GM19099 (cell line): ENCODE data around the gene LPIN1.
A peak's percentile ranks its signal among the peaks of the same experiment; 100 is the strongest.

Source experiments
- POLR2A ChIP-seq: IDR thresholded peaks from 3 replicates; pipeline ENCODE4 v1.6.1; 2011; ENCODE audit warnings: low read depth; ENCODE audit not compliant: insufficient read length; ENCODE audit errors: extremely low read depth

LPIN1 gene, protein sequence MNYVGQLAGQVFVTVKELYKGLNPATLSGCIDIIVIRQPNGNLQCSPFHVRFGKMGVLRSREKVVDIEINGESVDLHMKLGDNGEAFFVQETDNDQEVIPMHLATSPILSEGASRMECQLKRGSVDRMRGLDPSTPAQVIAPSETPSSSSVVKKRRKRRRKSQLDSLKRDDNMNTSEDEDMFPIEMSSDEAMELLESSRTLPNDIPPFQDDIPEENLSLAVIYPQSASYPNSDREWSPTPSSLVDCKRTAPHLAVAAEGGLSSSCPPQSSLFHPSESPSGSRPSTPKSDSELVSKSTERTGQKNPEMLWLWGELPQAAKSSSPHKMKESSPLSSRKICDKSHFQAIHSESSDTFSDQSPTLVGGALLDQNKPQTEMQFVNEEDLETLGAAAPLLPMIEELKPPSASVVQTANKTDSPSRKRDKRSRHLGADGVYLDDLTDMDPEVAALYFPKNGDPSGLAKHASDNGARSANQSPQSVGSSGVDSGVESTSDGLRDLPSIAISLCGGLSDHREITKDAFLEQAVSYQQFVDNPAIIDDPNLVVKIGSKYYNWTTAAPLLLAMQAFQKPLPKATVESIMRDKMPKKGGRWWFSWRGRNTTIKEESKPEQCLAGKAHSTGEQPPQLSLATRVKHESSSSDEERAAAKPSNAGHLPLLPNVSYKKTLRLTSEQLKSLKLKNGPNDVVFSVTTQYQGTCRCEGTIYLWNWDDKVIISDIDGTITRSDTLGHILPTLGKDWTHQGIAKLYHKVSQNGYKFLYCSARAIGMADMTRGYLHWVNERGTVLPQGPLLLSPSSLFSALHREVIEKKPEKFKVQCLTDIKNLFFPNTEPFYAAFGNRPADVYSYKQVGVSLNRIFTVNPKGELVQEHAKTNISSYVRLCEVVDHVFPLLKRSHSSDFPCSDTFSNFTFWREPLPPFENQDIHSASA

DNA sequence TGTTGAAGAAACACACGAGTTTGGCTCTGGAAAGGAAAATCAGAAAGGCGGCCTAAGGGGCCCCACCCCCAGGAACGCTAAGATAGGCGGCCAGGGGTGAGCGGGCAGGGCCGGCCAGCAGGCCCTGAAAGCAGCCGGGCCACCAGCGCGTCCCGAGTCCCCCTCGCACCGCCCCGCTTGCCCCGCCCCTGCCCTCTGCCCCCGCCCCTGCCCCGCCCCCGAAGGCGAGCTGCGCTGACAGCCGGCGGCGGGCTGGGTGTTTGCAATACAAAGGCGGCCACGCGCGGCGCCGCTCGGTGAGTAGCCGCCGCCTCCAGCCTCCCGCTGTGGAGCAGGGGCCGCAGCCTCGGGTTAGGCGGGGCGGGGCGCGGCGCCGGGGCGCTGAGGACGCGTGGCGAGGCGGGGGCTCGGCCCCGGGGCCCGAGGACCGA, at the start of gene LPIN1:
Gene LPIN1 (plus strand): TSS at position 257 of the 431 bp plus-strand sequence. CDS start 18,910 bp downstream, outside the sequence.
- TF ChIP-seq POLR2A = peak; percentile 75

DNA sequence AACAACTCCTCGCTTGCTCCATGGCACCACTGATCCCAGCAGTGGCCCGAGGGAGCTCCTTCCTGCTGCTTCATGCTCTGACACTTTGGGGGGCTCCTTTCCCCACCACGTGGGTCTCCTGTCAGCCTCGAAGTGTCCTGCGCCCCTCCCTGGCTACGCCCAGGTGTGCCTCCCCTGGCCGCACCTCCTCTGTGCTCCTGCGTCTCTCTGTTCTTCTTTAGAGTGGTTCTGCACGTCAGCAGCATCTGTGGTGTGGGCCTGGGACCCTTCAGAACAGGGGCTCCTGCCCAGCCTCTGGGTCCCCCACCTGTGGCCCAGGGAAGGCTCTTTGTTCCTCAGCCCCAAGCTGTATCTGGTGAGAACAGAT, 49.7 kb upstream of the LPIN1 start:
- no peak for TF ChIP-seq POLR2A

DNA sequence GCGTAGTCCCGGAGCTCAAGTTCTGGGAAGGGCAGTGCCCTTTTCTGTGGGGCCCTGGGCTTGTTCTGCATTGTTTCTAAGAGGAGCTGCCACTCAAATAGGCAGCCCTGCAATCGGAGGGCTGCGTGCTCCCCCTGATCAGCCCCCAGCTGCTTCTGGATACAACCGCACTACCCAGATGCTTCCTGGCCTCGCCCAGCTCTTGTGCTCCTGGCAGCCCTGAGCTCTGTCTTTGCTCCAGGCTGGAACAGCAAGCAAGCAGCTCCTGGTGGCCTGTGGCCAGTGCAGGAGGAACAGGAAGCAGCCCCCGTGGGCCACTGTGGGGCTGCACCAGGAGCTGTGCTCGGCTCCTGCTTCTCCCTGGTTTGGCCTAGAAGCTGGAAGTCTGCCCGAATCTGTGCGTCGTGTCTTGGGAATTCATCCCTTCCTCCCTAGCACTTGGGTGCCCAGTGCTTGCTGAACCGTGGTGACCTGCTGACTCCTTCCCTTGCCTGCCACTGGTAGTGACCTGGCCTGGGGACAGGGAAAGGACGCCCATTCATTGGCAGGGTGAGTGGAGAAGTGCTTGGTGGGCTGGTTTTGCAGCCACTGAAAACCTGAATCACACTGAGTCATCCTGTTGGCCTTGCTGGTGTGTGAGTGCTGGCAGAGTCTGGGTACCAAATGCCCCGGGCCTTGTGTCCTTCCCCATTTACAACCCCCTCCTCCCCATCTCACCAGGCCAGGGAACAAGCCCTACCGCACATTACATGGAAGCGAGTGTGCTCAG, 49.1 kb upstream of the LPIN1 start:
- TF ChIP-seq POLR2A = no peak

GRCh38 chr2:11698009-11698922, 48.2 kb upstream of the LPIN1 start:
- no peak for TF ChIP-seq POLR2A

DNA sequence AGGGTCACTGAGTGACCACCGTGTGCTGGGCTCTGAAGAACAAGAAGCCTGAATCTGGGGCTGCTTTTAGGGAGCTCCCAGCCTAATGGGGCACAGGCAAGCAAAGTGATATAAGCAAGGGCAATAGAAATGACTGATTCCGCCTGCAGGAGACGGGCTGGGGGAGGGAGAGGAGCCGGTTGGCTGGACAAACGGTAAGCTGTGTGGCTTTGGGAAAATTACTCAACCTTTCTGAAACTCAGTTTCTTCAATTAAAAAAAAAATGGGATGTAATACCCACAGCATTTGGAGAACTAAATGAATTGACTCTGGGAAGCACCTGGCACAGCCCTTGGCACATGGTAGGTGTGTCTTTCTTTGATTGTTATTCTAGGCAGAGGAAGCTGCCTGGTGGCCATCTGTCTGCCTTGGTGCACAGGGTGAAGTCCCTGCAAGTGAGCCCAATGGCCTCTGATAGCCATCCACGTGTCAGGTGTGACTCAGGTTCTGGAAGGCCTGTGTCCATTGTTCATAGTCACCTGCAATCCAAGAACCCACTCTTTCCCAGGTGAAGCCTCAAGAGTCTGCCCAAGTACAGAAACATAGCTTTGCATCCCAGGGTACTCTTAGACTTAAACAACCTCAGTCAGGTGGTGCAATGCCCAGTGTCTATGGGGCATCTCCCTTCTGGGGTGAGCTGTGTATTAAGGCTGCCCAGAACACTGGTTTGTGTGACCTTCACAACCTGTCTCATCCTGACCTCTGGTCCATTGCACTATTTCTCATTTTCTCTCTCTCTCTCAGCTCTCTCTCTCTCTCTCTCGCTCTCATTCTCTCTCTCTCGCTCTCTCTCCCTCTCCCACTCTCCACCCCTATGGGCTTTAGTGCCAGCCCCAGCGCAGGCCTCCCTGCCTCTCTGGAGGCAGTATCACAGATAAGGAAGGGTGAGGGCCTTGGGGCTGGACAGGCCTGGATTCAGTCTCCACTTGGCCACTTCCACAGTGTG, 46.5 kb upstream of the LPIN1 start:
- TF ChIP-seq POLR2A = no peak

- no peak for TF ChIP-seq POLR2A
Observed at GRCh38 chr2:11701206-11701605, 45.2 kb upstream of the LPIN1 start.

GRCh38 chr2:11701751-11702301, 44.6 kb upstream of the LPIN1 start:
- TF ChIP-seq POLR2A = no peak

- TF ChIP-seq POLR2A = no peak
Observed at GRCh38 chr2:11702946-11703345, 43.5 kb upstream of the LPIN1 start.

GRCh38 chr2:11703700-11704099, 42.7 kb upstream of the LPIN1 start:
- no peak for TF ChIP-seq POLR2A

DNA sequence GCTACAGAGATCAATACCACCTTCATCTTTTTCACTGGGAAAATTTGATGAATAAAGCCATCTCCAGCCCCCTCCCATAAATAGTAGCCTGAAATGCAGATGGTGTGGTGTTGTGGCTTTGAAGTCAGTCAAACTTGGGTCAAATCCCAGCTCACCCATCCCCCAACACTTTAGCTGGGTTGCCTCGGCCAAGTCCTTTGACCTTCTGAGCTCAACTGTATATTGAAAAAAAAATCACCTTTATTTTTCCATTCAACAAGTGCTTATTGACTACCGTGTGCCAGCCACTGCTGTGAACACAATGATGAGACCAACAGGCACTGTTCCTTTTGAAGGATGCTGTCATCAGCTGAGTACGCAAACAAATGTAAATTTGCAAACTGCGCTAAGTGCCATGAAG, 41.4 kb upstream of the LPIN1 start:
- no peak for TF ChIP-seq POLR2A

- TF ChIP-seq POLR2A = no peak
Observed at GRCh38 chr2:11705711-11706110, 40.7 kb upstream of the LPIN1 start.

DNA sequence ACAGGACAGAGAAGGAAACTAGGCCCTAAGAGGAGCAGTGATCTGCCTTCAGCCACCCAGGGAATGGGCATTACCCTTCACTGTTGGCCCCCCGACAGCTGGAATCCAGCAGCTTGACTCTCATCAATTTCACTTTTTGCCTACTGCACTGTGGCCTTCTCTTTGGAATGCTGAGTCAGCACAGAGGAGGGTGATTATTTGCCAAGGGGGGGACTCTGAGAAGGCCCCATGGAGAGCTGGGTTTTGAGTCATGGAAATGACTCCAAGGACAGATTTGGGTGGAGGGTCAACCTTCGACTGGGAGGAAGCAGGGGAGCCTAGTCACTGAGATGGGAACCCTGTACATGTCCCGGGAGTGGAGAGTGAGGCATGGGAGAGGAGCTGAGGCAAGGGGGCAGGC, 38.3 kb upstream of the LPIN1 start:
- no peak for TF ChIP-seq POLR2A

GRCh38 chr2:11709293-11709692, 37.1 kb upstream of the LPIN1 start:
- no peak for TF ChIP-seq POLR2A

DNA sequence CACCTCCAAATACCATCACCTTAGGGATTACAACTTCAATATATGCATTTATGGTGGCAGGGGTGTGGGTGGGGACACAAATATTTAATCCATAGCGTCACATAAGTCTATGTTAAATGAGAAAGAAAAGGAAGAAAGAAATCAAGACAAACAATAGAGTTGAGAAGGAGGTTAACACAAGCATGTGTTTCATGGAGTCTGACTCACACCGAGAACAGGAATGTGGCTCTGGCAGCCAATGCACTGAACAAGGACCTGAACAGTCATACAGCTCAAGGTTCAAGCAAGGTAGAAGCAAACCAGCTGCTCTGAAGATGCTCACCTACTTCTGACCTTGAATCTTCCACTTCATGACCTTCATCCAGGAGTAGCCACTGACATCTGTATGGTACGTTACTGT, 36.2 kb upstream of the LPIN1 start:
- no peak for TF ChIP-seq POLR2A
